ENCODE measurements around the gene SUN5.

Gene SUN5

DNA sequence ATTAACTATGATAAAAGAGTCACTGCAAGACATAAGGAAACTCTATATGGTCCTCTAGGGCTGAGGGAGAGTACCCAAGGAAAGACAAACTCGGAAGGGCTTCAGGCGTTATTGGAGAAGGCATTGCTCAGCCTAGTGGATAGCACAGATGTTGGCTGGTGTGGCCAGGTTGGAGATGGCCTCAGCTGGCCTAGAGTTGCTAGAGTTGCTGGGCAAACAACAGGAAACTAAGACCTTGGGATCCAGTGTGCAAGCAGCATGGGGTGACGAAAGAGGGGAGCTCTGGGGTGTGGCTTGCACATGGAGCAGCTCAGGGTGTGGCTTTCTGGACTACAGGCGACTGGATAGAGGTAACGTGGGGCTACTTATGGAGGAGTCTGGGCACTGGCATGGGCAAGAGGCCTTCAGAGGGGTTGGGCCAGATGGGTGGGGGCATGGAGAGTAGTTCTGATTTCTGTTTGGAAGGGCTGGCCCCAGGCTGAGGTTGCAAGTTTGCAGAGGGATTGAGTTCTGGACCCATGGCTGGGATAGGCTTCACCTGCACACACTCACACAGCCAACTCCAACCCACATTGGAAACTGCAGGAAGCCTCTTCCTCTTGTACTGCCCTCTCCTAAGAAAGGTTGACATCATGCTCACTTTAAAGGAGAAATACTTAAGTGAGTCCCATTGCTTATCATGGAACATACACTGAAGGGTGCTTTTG is 22.0 kb upstream of the SUN5 start:
- FAIRE-seq = no peak

- no peak for FAIRE-seq
Observed at GRCh38 chr20:33025318-33025876, 21.2 kb upstream of the SUN5 start.

- no peak for FAIRE-seq
Observed at GRCh38 chr20:33024609-33025317, 20.5 kb upstream of the SUN5 start.

DNA sequence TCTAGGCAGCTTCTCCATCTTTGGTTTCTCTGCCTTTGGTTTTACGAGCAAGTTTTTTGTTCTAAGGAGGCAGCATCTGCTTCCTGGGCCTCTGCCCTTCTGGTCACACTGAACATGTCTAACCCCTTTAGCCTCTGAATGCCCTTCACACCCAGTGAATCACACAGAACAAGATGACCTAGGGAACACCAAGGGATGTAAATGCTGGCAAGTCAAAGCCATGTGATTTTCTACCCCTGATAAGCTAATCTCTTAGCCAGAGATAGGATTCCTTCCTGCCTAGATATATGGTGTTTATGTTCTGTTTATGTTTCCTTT is 20.0 kb upstream of the SUN5 start:
- no peak for FAIRE-seq

DNA sequence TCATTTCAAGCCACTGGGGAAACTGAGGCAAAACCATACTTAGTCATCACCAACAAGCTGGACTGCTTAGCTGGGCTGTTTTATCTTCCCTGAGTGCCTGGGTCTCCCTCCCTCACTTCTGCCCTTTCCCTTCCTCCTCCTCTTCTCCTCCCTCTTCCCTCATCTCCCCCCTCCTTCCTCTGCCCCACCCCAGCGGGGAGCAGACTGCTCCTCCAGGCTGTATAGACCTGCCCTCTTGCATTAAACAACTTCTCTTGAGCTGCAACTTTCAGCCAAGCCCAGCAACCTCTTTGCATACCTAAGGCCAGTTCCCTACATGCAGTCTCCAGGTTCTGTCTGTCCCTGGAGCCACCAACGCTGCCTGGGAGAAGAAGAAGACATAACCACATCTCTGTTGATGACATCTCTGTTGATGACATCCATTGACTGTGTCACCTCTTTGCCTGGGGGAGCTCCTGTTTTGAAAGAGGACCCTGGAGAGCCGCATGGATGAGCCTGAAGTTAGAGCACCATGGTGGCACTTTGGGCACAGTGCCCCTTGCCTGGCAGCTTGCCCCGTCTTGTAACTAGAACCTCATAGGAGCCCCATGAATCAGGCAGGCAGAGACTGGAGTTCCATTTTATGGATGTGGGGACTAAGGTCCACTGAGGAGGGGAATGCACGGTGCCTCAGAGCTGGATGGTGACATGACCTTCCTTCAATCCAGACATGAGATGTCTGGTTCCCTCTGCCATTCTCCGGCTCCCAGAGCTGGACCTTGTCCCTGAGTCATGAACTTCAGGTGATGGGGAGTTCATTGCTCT is 19.4 kb upstream of the SUN5 start:
- no peak for FAIRE-seq

- FAIRE-seq = no peak
Observed at GRCh38 chr20:33022694-33023438, 18.6 kb upstream of the SUN5 start.

- no peak for FAIRE-seq
Observed at GRCh38 chr20:33022289-33022688, 18.1 kb upstream of the SUN5 start.

- no peak for FAIRE-seq
Observed at GRCh38 chr20:33021879-33022278, 17.6 kb upstream of the SUN5 start.

DNA sequence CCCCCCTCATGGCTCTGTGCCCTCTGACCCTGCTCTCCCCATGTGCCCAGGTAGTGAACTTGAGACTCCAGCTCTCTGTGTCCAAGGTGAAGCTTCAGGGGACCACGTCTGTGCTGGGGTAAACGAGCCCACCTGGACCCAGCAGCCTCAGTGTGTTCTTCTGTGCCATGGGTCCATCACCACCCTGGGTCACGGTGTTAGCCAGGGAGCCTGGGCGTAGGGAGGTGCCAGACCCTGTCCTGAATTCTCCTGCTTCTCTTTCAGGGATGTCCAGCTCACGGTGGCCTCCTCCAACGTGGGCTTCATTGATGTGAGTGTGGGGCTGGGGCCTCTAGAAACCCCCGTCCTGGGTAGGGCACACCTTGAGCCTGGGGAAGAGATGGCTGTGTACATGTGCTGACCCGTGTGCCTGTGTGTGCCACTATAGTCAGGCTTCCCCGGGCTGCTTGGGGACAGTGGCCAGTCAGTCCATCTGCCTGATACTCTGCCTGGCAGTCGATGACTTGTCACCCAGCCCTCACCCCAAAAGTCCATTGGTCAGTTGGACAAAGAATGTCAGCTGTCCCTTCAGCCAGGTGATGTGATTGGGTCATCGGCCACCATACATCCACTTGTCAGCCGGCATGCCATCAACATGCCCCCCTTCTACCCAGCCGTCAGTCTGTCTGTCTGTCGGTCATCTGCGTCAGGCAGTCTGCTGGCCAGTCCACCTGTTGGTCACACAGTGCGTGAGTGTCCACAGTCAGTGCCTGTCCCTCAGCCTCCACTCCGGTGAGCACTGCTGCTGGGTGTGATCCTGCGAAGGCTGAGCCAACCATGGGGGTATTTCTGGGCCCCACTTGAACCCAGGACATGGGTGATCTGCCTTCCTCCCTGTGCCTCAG is 16.3 kb upstream of the SUN5 start:
- no peak for FAIRE-seq

DNA sequence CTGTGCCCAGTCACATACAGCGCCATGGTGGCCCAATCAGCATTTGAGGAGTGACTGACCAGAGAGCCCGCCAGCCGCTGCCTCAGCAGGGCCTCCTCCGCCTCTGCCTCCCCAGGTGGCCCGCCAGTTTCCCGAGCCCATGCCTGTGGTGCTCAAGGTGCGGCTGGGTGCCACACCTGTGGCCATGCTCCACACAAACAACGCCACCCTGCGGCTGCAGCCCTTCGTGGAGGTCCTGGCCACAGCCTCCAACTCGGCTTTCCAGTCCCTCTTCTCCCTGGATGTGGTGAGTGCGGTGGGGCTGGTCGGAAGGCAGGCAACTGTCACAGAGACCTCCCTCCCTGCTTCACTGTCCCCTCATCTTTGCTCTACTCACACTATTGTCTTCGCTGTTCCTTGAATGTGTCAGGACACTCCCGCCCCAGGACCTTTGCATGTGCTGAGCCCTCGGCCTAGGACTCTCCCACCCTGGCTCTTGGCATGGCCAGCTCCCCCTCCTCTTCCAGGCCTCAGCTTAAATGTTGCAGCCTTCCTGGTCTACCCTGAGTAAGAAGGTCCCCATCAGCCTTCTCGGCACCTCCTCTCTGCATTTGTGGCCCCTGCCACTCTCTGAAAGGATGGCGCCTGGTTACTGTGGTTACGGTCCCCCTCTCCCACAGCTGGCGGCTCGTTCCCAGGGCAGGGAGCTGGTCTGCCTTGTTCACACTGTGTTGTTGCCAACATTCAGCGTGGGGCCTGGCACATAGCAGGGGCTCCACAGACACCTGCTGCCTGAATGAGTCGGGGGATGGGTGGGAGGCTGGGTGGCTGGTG is 15.4 kb upstream of the SUN5 start:
- FAIRE-seq = no peak

DNA sequence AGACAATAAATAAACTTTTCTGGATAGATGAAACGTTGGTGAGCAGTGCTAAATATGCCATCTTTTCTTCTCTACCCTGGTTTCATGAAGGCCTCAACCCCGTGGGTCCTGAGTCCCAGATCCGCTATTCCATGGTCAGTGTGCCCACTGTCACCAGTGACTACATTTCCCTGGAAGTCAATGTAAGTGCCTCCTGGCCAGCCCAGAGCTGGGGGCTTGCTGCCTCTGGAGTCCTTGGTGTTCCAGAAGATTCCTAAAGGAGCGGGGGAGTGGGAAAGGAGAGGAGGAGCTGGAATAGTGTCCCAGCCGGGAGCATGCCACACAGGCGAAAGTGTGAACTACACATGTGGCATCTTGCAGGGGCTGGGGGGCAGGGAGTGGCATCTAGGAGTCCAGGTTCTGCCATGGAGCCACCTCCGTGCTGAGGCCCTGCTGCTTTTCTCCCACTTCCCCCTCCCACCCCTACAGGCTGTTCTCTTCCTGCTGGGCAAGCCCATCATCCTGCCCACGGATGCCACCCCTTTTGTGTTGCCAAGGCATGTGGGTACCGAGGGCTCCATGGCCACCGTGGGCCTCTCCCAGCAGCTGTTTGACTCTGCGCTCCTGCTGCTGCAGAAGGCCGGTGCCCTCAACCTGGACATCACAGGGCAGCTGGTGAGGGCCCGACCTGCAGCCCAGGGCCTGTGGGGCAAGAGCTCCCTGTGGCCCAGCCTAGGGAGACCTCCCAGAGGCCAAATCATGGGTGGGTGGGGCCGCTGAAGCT is 14.1 kb upstream of the SUN5 start:
- no peak for FAIRE-seq

DNA sequence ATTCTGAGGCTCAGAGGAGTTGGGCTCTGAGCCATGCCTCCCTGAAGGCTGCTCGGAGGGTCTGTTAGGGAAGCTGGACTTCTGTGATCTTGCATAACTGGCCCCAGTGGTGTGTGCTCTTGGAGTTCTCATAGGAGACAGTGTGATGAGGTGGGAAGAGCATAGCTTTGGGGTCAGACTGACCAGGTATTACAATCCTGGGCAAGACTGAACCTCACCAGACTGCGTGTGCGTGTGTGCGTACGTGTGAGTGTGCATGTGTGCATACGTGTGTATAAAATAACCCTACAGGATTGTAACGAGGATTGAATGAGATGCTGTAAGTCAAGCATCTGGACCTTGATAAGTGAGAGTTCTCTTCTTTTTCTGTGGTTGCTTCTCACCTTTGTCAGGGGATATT is 13.3 kb upstream of the SUN5 start:
- no peak for FAIRE-seq

- no peak for FAIRE-seq
Observed at GRCh38 chr20:33016581-33017109, 12.4 kb upstream of the SUN5 start.

- FAIRE-seq = no peak
Observed at GRCh38 chr20:33015700-33016580, 11.7 kb upstream of the SUN5 start.

GRCh38 chr20:33015114-33015484 is 10.9 kb upstream of the SUN5 start:
- no peak for FAIRE-seq

GRCh38 chr20:33014336-33015113 is 10.3 kb upstream of the SUN5 start:
- FAIRE-seq = no peak

GRCh38 chr20:33013701-33014326 is 9.6 kb upstream of the SUN5 start:
- no peak for FAIRE-seq

Data from A204.1 (cell line).